HG02938 (cell line): ENCODE data around the gene PACS1.
"Not testable (repeated sequence)": the region's sequence is repeated elsewhere in the genome, so short reads cannot be mapped to it uniquely, and the experiment has no call there.

Source experiments
- ATAC-seq: cut with Tn5 transposase; IDR thresholded peaks from one replicate; pipeline ENCODE4 v1.9.1; 2021; ENCODE audit warnings: mild to moderate bottlenecking, moderate library complexity; ENCODE audit not compliant: unreplicated experiment

The PACS1 gene

GRCh38 chr11:66242095-66242765 is 172.2 kb downstream of the PACS1 start:
- ATAC-seq: no peak

GRCh38 chr11:66243782-66244535 is 173.9 kb downstream of the PACS1 start:
- no peak for ATAC-seq

GRCh38 chr11:66247295-66247694 is 177.2 kb downstream of the PACS1 start:
- no peak for ATAC-seq

GRCh38 chr11:66247801-66248200 is 177.7 kb downstream of the PACS1 start:
- ATAC-seq: no peak

- no peak for ATAC-seq
These were observed 178.8 kb downstream of the PACS1 start for GRCh38 chr11:66248903-66249302.

GRCh38 chr11:66251809-66252208 is 181.7 kb downstream of the PACS1 start:
- no peak for ATAC-seq

GRCh38 chr11:66253081-66253480 is 183.0 kb downstream of the PACS1 start:
- ATAC-seq: not testable (repeated sequence)

- no peak for ATAC-seq
These were observed 188.4 kb downstream of the PACS1 start for GRCh38 chr11:66258473-66258893.

GRCh38 chr11:66259225-66259624 is 189.2 kb downstream of the PACS1 start:
- no peak for ATAC-seq

GRCh38 chr11:66259956-66260355 is 189.9 kb downstream of the PACS1 start:
- ATAC-seq: no peak

- ATAC-seq: no peak
These were observed 191.5 kb downstream of the PACS1 start for GRCh38 chr11:66261578-66261977.

- no peak for ATAC-seq
These were observed 192.1 kb downstream of the PACS1 start for GRCh38 chr11:66262191-66262590.

- no peak for ATAC-seq
These were observed 192.6 kb downstream of the PACS1 start for GRCh38 chr11:66262696-66263095.

- ATAC-seq: no peak
These were observed 193.2 kb downstream of the PACS1 start for GRCh38 chr11:66263231-66263630.

GRCh38 chr11:66263785-66264184 is 193.7 kb downstream of the PACS1 start:
- ATAC-seq: no peak

GRCh38 chr11:66264383-66264782 is 194.3 kb downstream of the PACS1 start:
- ATAC-seq: no peak

- ATAC-seq: no peak
These were observed 194.8 kb downstream of the PACS1 start for GRCh38 chr11:66264914-66265313.

GRCh38 chr11:66265531-66266377 is 195.7 kb downstream of the PACS1 start:
- ATAC-seq: no peak

GRCh38 chr11:66266378-66267038 is 196.4 kb downstream of the PACS1 start:
- no peak for ATAC-seq

GRCh38 chr11:66267039-66267378 is 196.9 kb downstream of the PACS1 start:
- no peak for ATAC-seq
